Stimulated activated CD4-positive, alpha-beta T cell treated with anti-CD3 and anti-CD28 coated beads, TNF-alpha, amount 100 ng/mL, for 48 hours (primary cell): ENCODE results near the gene SRRM2.

Source experiments
- DNase-seq, 3 donors: peaks; one replicate each; pipeline ENCODE4 v3.0.0-alpha.2; 2020; ENCODE audit warnings: low read depth in 3 of 3

Gene SRRM2

DNA sequence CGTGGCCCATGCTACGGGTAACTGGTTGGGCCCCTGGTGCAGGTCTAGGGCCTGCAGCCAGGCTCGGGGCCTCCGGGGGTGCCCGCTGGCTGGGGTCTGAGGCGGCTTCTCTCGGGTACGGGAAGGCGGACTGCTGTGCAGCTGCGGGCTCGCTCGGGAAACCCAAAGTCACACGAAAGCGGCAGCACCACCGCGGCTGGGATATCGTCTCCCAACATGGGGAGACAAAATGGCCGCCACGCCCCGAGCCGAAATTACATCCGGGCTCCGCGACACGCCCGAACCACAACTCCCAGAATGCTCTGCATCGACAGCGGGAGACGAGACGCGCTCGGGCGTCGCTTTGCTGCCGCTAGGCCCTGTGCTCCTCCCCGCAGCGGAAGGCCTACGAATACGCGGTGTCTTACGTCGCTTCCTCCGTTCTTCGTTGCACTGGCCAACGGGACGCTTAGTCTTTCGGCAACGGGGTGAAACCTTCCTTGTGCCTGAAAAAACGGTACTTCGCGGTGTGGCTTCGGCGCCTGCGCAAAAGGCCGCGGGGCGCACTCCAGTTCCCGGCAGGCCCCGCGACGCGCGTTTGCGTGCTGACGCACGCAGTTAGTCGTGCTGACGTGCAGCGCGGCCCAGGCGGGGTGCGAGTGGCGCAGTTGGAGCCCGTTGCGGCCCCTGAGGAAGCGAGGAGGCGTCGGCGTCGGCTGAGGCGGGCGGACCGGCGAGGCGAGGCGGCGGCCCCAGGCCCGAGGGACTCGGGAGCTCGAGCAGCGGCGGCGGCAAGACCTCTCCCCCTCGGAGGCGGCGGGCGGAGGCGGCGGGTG, at the start of gene SRRM2:
TSS of gene SRRM2 (plus strand) at position 604 of the 815 bp plus-strand sequence. CDS start 3,727 bp downstream, outside the sequence.
- DNase-seq, result peak; percentile 82 to 91 (median 91)

DNA sequence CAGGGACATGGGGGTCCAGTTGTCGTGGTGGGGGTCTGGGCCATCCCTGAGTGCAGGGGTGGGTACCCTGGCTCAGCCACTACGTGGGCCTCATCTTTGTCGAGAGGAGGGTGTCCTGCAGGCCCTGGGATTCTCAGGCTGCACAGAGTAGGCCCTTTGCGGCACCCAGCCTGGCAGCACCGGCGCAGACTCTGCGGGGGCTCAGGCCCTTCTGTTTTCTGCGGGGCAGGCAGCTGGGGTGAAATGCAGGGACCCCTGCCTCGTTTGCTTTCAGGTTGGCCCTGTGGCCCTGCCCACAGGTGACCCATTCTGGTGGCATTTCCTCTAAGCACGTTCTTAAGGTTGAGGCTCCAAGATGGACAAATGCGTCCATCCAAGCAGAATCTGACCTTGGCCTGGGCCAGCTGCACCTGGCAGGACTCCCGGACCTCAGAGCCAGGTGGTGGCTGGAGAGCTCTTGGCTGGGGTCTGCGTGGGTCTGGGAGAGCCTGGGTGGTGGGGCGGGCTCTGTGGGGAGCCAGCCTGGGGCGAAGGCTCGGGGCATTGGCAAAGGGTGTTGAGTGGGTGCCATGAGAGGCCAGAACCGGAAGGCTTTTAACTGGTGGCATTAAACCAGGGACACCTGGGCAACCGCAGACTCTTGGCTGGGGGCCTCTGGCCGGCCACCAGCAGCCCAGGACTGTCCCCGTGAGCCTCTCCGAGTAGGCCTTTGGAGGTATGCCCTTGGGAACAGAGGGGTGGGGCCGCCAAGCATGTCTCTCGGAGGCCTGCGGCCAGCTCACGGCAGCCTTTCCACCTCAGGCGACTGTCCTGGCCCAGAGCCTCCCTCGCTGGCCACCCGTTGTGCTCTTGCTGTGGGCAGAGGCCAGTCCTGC, 49.3 kb upstream of the SRRM2 start:
- DNase-seq, result no peak

DNA sequence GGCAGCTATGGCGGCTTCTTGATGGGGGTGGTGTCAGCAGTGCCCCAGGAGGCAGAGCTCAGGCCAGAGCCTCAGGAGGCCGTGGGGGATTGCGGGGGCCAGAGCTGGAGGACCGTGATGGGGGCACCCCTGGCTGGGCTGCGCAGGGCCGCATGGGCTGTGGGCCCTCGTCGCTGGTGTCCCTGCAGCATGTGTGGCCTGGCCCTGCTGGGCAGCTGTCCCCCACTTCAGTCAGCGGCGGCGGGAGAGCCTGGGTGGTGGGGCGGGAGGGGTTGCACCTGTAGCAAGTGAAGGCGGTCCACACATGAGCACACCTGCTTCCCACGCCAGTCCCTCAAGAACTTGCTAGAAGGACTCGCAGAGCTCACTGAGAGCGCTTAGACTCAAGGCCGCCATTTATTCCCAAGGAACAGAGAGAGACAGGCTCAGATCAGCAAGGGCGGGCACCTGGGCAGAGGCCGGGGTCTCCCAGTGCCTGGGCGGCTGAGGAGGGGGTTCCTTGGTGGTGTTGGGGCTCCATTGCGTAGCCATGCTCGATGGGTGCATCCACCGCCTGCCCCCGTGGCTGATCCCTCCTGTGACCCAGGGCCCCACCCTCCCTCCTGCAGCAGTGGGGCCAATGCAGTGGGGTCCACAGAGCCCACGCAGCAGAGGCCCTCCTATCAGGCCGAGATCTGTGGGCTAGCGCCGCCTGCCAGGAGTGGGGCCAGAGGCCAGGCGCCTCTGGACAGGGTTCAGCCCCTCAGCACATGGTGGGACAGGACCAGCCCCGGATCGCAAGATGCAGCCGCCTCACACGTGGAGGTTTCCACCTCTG, 48.1 kb upstream of the SRRM2 start:
- no peak for DNase-seq

DNA sequence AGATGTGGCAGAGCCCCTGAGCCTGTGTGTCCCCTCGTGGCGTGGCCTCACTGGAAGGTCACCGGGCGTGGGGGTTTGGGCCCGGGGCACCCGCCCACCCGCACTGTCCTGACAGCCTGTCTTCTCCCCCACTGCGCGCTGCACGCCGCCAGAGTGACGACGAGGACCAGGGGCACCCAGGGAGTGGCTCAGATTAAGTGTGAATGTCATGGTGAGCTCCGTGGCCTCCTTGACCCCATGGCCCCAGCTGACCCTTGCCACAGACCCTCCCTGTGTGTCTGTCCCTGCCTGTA, 47.5 kb upstream of the SRRM2 start:
- DNase-seq, result no peak

DNA sequence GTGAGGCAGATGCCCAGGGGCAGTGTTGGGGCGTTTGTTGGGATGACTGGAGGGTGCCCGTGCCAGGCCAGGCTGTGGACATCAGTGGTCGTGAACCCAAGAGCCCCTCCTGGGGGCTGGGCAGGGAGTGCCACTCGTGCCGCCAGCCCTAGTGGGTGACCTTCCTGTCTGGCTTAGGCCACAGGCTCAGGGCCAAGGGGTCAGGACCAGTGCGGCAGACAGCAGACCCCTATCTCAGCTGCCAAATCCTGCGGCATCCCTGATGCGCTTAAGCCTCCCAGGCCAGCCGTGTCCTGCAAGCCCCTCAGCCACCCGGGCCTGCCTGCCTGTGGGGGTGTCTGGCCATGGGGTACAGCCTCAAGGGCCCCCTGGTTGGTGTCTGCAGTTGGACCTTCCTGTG, 47.1 kb upstream of the SRRM2 start:
- no peak for DNase-seq

DNA sequence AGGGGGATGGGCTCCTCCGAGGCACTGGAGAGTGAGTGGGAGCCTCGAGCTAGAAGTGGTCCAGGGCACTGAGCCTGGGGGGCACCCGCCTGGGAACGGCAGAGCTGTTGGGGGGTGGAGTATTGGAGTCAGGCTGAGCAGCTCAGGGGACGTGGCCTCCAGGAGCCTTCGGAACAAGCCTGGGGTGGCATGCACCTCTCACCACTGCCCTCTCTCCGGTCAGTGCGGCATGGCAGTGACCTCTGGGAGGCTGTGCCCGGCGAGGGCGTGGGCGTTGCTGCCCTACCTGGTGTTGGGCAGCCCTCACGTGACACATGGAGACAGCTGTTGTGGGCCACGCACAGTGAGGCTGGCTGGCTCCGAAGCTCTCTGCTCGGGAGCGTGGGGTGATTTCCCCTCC, 46.4 kb upstream of the SRRM2 start:
- no peak for DNase-seq

DNA sequence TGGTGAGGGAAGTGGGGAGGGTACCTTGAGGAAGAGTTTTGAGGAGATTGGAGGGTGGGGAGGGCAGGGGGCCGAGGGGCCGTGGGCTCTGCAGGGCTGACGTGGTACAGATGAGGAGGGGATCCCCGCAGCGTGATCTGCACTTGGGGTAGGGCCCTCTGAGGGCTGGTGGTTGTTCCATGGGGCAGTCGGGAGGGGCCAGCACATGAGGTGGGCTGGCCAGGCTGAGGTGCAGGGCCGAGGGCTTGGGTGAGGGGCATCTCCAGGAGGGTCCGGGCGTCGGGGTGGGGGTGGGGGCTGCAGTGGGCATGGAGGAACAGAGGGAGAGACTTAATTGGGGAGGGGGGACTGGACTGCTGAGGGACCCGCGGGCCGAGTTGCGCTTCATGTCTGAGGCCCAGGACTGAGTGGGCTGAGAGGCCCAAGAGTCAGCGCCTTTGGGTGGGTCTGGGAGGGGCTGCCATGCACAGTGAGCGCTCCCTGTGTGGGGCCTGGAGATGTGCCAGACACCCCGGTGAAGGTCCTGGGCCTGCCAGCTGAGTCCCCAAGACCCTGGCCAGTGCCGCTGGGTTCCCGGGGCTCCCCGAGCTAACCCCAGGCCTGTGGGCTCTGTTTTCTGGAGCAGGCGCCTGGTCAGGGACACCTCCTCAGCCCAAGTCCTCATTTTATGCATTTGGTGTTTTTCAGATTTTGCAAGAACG, 45.7 kb upstream of the SRRM2 start:
- no peak for DNase-seq

DNA sequence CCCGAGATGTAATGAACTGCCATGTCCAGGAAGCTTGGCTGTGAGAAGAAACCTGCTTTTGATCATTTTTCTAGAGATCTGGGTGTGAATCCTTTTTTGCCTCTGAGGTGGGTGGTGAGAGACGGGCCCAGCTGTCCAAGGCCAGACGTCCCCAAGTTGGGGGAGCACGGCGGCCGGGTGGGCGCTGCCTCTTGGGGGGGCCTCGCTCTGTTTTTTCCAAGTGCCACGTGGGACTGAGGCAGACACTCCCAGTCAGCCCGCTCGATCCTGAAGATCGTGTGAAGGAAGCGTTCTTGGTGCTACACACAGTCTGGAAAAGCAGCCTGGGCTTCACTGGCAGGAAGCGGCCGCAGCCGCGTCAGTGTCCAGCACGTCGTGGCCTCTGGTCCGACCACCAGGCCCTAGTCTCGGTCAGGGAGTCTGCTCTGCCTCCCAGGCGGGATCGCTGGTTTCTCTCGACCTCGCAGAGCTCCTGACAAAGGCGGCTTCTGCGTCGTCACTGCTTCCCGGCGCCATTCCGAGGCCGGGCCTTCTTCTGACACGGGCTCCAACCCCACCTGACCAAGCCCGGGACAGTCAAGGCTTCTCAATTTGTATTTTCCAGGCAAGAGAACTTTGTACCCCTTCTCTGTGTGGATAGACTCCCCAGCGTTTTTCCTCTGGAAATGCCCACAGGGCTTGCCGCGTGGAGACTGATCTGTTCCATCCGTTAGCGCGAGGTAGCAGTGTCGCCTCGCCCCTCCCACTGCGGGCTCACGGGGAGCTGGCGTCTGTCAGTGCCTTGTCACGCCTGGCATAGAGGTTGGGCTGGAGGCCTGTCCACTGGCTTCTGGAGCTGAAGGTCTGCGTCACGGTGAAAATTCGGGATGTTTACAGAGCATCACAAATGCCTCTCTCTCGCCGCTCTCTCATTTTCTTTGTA, 44.8 kb upstream of the SRRM2 start:
- DNase-seq, result no peak

DNA sequence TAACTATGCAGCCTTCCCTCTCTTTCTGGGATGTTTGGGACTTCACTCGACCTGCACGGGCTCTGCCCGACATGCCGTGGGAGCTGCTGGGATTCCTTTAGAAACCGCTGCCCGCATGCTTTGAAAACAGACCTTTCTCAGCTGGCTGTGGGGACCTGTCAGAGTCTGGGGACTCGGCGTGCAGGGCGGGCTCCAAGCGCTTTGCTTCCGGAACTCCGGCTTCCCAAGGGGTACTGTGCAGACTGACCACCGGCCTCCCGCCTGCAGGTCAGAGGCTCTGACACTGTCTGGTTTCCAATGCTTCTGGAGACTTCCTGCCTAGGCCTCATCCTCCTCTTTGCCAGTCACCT, 44.2 kb upstream of the SRRM2 start:
- no peak for DNase-seq

DNA sequence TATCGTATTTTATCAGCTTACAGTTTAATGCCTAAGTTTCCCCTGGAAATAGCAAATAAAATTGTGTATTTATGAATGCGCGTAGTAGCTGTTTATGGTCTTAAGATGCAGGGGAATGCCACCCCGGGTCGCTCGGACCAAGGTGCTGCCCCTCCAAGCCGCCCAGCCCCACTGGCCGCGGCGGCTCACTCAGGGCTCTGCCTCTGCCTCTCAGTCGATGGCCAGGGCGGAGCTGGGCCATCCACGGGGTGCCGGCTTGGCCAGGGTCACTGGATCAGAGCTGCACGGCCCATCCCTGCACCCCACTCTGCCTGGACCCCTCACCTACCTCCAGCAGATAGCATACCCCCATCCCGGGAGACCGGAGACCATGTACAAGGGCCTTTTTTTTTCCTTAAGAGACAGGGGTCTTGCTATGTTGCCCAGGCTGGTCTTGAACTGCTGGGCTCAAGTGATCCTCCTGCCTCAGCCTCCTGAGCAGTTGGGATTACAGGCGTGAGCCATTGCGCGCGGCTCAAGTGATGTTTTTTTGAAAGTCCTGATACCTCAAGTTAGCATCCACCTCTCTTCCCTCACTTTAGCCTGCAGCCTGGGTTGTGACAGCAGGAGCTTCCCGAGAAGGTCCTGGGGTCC, 43.4 kb upstream of the SRRM2 start:
- no peak for DNase-seq

DNA sequence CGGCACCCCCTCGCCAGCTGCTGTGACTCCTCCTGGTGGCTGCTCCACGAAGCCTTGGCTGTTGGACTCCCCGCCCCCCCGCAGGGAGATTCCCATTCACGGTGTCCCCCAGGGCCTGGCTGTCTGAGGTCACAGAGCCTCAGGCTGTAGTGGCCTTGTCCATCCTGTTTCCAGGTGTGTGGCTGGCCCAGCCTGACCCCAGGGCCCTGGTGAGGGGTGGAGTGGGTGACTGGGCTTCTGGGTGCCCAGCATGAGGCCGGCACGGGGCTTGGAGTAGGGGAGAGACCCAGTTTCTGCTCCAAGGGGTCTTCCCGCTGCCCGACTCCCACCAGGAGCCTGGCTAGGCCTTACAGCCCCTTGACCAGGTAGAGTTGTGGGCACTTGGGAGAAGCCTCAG, 42.9 kb upstream of the SRRM2 start:
- DNase-seq, result no peak

DNA sequence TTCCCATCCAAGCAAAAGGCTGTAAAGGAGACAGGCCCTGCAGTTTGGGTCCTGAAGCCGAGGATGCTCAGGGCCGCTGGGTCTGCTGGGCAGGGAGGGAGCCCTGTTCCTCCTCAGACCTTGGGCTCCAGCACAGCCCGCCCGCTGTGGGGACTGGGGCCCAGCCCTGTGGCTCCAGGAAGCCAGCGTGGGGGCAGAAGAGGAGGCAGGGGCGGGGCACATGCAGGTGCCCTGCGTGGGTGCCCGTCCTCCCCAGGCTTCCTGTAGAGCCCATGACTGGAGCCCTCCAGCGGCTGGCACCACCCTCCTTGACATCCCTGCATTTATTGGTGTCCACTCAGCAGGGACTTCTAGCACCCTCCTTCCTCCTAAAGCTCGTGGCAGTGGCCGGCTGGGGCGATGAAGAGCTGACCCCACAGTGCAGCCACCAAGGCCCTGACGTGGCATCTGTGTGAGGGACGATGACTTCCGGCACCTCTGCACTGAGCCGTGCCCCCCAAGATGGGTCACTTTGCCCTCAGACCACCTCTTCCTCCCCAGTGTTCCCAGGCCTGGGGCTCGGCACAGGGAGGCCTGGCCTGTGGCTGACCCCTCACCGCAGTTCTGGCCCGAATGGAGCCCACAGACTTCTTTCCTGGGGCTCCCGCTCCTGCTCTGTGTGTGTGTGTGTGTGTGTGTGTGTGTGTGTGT, 42.3 kb upstream of the SRRM2 start:
- DNase-seq, result no peak

DNA sequence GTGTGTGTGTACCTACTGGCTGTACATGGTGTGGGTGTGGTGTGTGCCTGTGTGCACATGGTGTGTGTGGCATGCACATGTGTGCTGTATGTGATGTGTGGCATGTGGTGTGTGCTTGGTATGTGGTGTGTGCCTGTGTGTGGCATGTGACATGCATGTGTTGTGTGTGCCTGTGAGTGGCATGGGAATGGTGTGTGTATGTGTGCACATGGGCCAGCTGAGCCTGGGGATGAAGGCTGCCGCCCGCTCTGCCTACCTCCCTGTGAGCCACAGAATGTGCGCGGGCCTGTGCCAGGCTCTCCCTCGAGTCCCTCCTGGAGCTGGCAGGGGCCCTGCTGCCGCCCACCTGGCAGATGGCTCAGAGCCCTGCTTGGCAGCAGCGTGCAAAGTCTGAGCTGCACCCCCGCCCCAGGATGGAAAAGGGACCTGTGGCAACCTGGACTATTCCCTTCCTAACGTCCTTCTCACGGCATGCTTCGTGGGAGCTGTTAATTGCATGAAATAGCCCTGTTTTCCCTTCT, 41.7 kb upstream of the SRRM2 start:
- DNase-seq, result no peak

DNA sequence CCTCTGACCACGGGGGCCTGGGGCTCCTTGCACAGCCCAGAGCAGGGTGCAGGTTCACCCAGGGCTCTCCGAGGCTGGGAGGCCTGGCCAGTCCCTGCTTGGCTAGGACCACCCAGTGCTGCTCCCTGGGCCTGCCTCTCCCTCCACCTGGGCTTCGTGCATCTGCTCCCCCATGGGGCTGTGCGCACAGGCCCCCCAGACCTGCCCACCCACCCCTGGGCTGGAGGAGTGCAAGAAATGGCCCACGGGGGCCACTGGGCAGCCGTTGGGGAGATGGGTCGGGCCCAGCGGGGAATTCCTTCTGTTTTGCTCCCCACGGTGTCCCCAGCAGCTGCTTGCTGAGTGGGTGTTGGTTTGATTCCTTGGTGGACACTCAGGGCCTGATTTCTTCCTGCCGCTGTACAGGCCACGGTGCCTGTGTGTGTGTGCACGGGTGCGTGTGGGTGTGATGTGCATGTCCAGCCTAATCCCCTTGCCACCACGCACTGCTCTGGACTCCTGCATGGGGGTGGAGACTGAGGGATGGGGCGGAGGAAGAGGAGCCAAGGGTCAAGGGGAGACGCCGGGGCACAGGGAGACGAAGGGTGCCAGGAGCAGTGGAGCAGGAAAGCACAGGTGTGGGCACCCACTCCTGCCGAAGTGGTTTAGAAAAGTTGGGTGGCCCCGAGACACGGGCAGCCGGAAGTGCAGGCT, 40.9 kb upstream of the SRRM2 start:
- DNase-seq, result no peak

DNA sequence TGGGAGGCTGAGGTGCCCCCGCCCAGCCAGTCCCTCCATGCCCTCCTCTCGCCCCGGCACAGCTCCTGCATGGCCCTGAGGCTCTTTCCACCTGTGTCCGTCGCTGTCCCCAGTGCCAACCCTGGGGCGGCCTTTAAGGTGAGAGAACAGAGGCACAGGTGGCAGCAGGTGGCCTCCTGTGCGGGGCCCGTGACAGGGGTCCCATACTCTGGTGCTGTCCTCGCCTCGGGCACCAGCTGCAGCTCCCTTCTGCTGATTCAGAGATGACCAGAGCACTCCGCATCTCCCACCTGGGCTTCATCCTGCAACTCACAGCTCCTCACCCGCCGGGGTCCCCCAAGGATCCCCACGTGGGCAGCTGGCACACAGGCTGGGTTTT, 40.4 kb upstream of the SRRM2 start:
- DNase-seq, result no peak

DNA sequence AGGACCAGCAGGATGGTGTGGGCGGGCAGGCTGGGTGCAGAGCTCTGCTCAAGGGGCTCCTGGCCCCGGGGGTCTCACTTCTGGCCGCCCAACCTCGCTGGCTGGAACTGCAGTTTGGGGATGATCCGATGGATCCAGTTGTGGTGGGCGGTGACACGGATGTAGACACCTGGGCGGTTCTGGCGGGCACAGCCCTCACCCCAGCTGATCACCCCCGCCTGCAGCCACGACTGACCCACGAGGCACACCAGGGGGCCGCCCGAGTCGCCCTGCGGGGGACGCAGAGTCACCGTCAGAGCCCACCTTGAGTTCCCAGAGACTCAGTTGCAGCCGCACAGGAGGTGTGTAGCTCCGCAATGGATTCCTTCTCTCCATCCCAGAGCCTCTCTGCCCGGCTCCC, 39.9 kb upstream of the SRRM2 start:
- no peak for DNase-seq

DNA sequence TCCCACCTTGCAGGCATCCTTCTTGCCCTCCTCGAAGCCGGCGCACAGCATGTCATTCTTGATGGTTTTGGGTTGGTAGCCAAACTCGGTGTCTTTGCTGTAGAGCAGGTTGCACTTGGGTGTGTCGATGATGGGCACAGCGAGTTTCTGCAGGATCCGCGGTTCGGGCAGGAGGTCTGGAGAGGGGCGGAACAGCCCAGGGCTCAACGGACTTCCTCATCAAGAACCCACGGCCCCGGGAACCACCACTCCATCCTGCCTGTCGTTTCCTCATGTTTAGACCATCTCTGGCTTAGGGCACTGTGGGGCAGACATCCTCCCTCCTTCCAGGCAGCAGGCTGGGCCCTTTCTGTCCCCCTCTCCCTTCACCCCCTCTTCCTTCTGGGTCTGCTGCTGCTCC, 38.9 kb upstream of the SRRM2 start:
- DNase-seq, result no peak

DNA sequence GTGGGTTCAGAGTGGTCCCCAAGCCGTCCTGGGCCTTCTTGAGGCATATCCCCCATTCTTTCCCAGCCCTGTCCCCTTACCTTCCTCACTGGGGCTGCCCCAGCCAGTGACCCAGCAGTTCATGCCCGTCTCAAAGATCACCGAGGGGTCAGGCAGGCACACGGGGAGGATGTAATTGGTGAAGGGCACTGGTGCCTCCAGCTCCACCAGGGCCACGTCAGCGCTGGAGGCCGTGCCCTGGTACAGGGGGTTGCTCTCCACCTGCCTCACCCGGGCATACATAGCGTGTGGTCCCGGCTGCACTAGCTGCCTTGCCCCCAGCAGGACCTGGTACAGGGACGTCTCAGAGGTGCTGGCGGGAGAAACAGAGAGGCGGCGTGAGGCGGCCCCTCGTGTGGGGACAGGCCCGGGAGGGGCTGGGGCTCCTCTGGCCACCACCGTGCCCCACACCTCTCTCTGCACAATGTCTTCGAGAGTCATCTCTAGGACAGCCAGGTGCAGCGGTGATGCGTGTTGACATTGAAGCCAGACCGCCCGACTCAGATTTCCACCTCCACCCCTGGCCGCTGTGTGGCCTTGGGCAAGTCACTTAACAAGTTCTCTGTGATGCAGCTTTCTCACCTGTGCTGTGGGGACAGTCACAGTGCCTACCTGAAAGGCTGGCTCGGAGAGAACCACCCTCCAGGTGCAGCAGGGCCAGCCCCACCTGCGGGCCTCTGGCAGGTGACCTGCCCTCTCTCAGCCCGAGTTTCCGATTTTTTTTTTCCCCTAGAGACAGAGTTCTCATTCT, 38.3 kb upstream of the SRRM2 start:
- no peak for DNase-seq
